Measurements from ENCODE around the gene TRIO.
A peak's percentile ranks its signal among the peaks of the same experiment; 100 is the strongest.

The TRIO gene

DNA sequence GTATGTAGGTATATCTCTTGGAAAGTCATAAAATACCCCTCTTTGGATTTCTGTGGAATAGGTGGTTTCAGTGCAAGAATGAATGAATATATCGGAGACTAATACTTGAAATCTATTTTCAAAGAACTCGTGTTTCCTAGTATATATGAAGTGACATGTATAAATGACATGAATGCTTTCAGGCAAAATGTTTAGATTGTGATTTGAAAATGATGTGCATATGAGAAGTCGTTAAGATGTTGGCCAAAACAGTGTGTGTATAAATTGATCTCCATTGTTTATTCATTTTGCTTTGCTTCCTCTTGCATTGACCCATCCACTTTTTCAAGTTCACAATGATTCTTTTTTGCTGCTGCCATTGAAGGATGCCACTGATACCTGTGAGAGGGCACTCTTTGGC is 8.3 kb downstream of the TRIO start:
- TF ChIP-seq, protein P1, sequence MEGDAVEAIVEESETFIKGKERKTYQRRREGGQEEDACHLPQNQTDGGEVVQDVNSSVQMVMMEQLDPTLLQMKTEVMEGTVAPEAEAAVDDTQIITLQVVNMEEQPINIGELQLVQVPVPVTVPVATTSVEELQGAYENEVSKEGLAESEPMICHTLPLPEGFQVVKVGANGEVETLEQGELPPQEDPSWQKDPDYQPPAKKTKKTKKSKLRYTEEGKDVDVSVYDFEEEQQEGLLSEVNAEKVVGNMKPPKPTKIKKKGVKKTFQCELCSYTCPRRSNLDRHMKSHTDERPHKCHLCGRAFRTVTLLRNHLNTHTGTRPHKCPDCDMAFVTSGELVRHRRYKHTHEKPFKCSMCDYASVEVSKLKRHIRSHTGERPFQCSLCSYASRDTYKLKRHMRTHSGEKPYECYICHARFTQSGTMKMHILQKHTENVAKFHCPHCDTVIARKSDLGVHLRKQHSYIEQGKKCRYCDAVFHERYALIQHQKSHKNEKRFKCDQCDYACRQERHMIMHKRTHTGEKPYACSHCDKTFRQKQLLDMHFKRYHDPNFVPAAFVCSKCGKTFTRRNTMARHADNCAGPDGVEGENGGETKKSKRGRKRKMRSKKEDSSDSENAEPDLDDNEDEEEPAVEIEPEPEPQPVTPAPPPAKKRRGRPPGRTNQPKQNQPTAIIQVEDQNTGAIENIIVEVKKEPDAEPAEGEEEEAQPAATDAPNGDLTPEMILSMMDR (IDR thresholded peaks at IDR 0.05; ENCODE audit: low read depth, low read length): no peak
- DNase-seq (ENCODE audit: low read depth in 2 of 2): no peak
- H3K4me3 ChIP-seq (replicated peaks in 1 of 2; ENCODE audit: low read depth in 2 of 2, low read length in 2 of 2): no peak overlapping the region

DNA sequence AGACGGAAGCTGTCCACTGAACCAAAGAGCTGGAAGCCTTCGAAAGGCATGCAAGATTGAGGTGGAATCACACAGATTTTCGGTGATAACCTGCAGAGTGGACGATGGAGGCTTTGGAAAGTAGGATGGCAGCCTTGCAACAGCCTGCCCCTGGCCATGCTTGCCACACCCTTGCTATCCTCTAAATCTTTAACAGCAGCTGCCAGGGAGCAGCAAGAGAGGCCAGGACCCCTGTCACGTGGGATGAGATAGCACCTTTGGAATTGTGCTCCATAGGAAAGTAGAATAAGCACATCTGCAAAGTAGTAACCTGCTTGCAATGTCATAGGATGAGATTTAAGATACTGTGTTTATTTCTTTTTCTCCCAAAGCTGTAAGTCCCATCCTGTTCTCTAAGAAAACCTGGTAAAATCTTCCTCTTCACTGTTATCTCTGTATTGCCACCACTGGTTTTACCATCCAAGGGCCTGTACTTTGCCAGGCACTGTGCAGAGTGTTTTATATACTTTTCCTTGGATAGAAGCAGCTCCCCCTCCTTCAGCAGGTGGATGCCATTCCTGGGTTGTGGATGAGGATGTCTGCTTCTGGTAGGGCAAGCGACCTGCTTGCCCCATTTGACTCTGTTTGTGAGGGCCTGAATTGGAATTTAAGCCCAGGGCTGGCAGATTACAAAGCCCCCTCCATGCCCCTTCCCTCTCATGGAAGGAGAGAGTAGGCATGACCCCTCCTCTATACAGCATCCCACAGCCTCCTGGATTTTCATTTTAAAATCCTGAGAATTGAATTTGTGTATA is 10.1 kb downstream of the TRIO start:
- DNase-seq (ENCODE audit: low read depth in 2 of 2): no peak
- TF ChIP-seq, protein P1 (IDR thresholded peaks at IDR 0.05; ENCODE audit: low read depth, low read length): no peak
- H3K4me3 ChIP-seq (replicated peaks in 1 of 2; ENCODE audit: low read depth in 2 of 2, low read length in 2 of 2): peak overlapping the region in 1 of 2 donors; percentile 21

DNA sequence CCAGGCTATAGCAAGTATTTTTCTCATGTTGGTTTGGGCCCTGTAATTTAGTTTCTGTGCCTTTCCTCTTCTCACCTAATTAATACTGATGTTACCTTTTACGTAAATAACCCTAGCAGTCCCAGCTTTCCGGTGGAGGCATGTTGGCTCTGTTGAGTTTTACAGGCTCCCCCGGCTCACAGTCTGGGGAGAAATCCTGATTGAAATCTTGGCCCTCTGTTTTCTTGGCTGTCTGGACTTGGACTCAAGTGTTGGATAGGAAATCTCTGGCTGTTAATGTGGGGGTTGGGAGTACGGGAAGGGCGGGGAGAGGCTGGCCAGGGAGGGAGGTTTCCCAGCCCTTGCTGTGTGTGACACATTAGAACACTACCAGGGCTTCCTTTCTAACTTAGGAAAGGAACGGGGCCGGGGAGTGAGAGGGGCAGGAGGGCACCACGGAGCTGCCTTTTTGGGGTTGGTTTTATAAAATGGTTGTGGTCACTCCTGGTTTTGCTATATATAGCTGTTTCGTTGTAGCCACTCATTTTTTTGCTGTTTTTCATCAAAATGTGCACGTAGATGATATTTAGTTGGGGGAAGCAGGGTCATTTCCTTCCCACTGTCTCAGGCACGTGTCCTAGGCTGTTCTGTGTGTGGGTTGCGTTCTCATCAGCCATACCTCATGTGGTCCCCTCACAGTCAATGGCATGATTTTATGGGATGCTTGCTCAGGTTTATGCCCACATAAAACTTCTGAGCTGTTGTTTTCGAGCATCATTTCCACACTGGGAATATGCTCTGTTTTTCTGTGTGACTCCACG is 11.0 kb downstream of the TRIO start:
- peak; percentile 80 to 84 for DNase-seq (ENCODE audit: low read depth in 2 of 2)
- H3K4me3 ChIP-seq (replicated peaks in 1 of 2; ENCODE audit: low read depth in 2 of 2, low read length in 2 of 2): peak overlapping the region in 1 of 2 donors; percentile 21
- TF ChIP-seq, protein P1 (IDR thresholded peaks at IDR 0.05; ENCODE audit: low read depth, low read length): no peak

DNA sequence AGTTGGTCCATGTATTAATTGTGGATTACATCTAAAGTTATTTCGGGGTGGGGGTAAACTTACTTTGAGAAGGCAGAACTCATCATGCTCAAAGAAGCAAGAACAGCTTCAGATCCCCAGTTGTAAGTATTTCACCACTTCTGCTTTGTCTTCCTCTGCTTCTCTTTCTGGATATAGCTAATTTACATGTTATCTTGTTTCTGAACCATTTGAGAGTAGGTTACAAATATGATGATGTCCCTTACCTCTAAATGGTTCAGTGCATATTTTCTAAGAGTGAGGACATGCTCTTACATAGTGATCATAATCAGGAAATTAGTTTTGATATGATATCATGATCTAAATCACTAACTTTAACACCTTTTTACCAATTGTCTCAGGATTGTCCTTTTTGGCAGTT is 11.9 kb downstream of the TRIO start:
- H3K4me3 ChIP-seq (replicated peaks in 1 of 2; ENCODE audit: low read depth in 2 of 2, low read length in 2 of 2): no peak overlapping the region
- no peak for DNase-seq (ENCODE audit: low read depth in 2 of 2)
- TF ChIP-seq, protein P1 (IDR thresholded peaks at IDR 0.05; ENCODE audit: low read depth, low read length): no peak

DNA sequence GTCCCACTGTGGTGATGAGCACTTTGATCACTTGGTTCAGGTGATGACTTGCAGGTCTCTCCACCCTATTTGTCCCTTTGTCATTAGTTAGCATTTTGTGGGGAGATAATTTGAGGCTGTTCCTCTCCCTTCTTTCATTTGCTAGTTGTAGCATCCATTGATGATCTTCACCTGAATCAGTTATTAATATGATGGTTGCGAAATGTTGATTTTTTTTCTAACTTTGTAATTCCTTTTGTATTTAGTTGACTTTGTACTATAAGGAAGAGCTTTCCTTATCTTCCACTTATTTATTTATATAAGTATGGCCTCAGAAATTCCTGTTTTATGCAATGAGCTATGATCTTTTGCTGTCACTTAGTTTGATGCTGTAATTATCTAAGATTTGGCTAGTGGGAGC is 12.6 kb downstream of the TRIO start:
- TF ChIP-seq, protein P1 (IDR thresholded peaks at IDR 0.05; ENCODE audit: low read depth, low read length): no peak
- DNase-seq (ENCODE audit: low read depth in 2 of 2): no peak
- no peak overlapping the region for H3K4me3 ChIP-seq (replicated peaks in 1 of 2; ENCODE audit: low read depth in 2 of 2, low read length in 2 of 2)

DNA sequence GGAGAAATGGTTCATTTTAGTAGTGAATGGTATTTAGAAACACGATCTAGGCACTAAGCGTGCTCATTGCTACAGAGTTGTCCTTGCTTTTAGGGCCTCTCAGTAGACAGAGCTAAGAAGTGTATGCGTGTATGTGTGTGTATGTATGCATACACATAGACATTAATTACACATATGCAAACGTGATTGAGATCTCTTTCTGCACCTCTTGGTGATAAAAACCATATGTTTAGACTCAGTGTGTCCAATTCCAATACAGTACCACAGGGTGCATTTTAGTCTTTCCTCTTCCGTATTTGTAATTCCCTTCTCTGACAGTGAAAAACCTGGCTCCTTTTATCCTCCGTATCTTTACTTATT is 13.1 kb downstream of the TRIO start:
- peak overlapping the region in 1 of 2 donors; percentile 13 for H3K4me3 ChIP-seq (replicated peaks in 1 of 2; ENCODE audit: low read depth in 2 of 2, low read length in 2 of 2)
- no peak for DNase-seq (ENCODE audit: low read depth in 2 of 2)
- TF ChIP-seq, protein P1 (IDR thresholded peaks at IDR 0.05; ENCODE audit: low read depth, low read length): no peak

Data from cardiac fibroblast (primary cell).